Measurements from ENCODE around the gene LEKR1.
"Not testable (repeated sequence)": the region's sequence is repeated elsewhere in the genome, so short reads cannot be mapped to it uniquely, and the experiment has no call there.

The LEKR1 gene

DNA sequence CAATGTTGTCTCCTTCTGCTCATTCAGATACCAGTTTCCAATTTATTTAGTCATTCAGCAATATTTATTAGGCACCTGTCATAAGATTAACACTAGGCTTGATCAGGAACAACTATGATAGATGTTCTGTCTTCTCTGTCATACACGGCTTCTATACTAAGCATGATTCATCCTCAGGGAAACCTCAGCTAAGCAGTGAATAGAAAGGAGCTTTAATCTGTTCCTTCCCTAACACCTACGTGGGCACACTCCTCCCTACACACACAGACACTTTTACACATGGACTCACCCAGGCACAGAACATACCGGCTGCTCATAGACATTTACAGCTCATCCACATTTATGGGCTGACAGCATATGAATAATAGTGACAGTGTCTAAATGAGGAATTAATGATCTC is 136.9 kb downstream of the LEKR1 start:
- TF ChIP-seq, protein P1, sequence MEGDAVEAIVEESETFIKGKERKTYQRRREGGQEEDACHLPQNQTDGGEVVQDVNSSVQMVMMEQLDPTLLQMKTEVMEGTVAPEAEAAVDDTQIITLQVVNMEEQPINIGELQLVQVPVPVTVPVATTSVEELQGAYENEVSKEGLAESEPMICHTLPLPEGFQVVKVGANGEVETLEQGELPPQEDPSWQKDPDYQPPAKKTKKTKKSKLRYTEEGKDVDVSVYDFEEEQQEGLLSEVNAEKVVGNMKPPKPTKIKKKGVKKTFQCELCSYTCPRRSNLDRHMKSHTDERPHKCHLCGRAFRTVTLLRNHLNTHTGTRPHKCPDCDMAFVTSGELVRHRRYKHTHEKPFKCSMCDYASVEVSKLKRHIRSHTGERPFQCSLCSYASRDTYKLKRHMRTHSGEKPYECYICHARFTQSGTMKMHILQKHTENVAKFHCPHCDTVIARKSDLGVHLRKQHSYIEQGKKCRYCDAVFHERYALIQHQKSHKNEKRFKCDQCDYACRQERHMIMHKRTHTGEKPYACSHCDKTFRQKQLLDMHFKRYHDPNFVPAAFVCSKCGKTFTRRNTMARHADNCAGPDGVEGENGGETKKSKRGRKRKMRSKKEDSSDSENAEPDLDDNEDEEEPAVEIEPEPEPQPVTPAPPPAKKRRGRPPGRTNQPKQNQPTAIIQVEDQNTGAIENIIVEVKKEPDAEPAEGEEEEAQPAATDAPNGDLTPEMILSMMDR (IDR thresholded peaks at IDR 0.05; ENCODE audit: borderline replicate concordance, control extremely low read depth, extremely low read depth, insufficient read depth, missing control alignments), result no peak
- in situ Hi-C loops (cut with MboI; ENCODE audit: low sequenced_read_pairs, unreplicated experiment), result no loop called here
- DNase-seq (ENCODE audit: low spot score), result no peak

DNA sequence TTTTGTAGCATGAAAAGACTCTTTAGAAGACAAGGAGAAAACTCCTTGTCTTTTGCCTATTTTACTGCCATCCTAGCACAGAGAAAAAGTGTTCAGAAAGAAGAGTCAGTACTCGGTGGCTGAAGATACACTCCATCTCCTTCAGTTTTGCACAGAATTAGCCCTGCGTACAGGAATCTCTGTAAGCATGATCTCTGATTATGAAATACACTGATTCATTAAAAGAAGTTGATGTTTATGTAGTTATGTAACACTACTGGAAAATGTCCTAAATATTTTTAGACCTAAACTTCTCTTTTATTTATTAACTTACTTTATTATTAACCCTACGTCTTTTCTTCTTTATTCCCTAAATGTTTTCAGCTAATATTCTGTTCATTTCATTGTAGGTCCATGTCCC is 138.4 kb downstream of the LEKR1 start:
- TF ChIP-seq, protein P1 (IDR thresholded peaks at IDR 0.05; ENCODE audit: borderline replicate concordance, control extremely low read depth, extremely low read depth, insufficient read depth, missing control alignments), result no peak
- DNase-seq (ENCODE audit: low spot score), result no peak
- in situ Hi-C loops (cut with MboI; ENCODE audit: low sequenced_read_pairs, unreplicated experiment), result no loop called here

DNA sequence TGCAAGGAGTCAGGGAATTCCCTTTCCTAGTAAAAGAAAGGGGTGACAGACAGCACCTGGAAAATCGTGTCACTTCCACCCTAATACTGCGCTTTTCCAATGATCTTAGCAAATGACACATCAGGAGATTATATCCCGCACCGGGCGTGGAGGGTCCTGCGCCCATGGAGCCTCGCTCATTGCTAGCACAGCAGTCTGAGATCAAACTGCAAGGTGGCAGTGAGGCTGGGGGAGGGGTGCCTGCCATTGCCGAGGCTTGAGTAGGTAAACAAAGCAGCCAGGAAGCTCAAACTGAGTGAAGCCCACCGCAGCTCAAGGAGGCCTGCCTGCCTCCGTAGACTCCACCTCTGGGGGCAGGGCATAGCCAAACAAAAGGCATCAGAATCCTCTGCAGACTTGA is 140.2 kb downstream of the LEKR1 start:
- in situ Hi-C loops (cut with MboI; ENCODE audit: low sequenced_read_pairs, unreplicated experiment); DNase-seq (ENCODE audit: low spot score): not testable (repeated sequence)

DNA sequence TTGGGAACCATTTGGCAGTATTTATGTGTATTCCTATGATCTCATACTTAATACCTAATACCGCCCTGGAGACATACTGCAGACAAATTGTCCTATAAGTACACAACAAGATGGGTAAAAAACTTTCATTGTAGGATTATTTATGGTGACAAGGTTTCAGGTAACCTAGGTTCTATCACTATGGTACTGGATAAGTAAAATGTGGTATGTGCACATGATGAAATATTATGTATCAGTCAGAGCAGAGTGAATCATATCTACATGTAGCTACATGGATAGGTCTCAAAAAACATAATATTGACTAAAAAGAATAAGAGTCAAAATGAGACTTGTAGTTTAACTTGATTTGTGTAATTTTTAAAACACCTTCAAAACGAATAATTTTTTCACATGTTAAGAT is 147.8 kb downstream of the LEKR1 start:
- TF ChIP-seq, protein P1 (IDR thresholded peaks at IDR 0.05; ENCODE audit: borderline replicate concordance, control extremely low read depth, extremely low read depth, insufficient read depth, missing control alignments), result no peak
- in situ Hi-C loops (cut with MboI; ENCODE audit: low sequenced_read_pairs, unreplicated experiment), result no loop called here
- DNase-seq (ENCODE audit: low spot score), result no peak

DNA sequence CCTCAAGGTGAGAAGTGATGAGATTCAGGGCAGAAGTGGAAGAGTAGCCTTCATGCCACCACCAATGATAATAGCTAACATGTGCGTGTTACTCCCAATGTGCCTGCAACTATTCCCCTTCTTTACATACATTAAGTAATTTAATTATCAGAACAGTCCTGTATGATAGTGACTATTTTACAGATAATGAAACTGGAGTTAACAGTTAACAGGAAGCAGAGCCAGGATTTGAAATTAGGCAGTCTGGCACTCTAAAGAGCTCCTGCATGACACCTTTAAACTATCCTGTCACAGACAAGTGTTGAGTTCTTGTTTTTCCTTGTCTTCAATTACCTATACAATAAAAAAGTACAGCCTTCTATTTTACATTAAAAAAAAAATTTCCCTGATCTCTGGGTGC is 148.8 kb downstream of the LEKR1 start:
- in situ Hi-C loops (cut with MboI; ENCODE audit: low sequenced_read_pairs, unreplicated experiment), result no loop called here
- DNase-seq (ENCODE audit: low spot score), result no peak
- TF ChIP-seq, protein P1 (IDR thresholded peaks at IDR 0.05; ENCODE audit: borderline replicate concordance, control extremely low read depth, extremely low read depth, insufficient read depth, missing control alignments), result no peak

DNA sequence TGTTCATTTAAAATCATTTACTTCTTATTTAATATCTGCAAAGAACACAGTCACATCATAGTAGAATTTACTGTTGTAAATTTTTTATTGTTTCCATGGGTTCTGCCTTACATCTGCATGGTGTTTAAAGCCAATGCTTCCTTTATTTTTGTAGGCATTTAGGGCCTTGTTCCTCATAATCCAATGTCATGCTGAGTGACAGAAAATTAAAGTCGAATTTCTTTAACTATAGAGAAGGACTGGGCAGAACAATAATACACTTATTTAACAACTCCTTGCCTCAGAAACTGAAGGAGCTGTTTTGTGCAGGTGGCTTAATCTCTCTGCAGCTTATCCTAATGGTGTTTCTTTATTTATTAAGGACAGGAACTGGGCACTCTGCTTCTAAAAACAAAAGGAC is 149.6 kb downstream of the LEKR1 start:
- in situ Hi-C loops (cut with MboI; ENCODE audit: low sequenced_read_pairs, unreplicated experiment), result no loop called here
- TF ChIP-seq, protein P1 (IDR thresholded peaks at IDR 0.05; ENCODE audit: borderline replicate concordance, control extremely low read depth, extremely low read depth, insufficient read depth, missing control alignments), result no peak
- no peak for DNase-seq (ENCODE audit: low spot score)

DNA sequence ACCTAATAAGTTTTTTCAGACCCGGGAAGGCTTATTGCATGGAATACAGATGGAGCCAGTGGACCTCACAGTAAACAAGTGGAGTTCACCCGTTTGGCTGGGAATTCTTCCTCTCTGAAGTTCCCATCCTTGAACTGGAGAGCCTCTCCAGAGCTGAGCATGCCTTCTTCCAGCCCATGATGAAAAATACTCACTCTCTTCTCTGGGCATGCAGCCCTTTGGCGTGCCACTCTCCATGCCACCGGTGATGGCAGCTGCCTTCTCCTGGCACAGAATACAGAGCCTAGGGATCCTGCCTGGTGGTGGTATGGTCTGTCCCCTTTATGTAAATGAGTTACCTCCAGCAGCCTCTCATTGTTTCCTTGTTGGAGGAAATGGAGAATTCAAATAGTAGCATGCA is 150.8 kb downstream of the LEKR1 start:
- in situ Hi-C loops (cut with MboI; ENCODE audit: low sequenced_read_pairs, unreplicated experiment), result no loop called here
- no peak for DNase-seq (ENCODE audit: low spot score)

More for the DNA sequence above, 150.8 kb downstream of the LEKR1 start:
- TF ChIP-seq, protein P1 (IDR thresholded peaks at IDR 0.05; ENCODE audit: borderline replicate concordance, control extremely low read depth, extremely low read depth, insufficient read depth, missing control alignments), result no peak
